Prostate gland (tissue), 2 donors: ENCODE results near the gene CCDC14. TPM values are rescaled to one million over a fixed set of nuclear protein-coding genes. Genes with fewer than 3 reads are reported as not detected.

Source experiments
- DNase-seq: peaks from one replicate; pipeline ENCODE4 v3.0.0-alpha.2; 2019; ENCODE audit warnings: low spot score
- H3K27ac ChIP-seq, 2 donors: fragments of 200-600 bp; sonication (generic); 2 replicates each; pipeline ENCODE4 v1.5.1; 2017 to 2019
- H3K27me3 ChIP-seq: fragments of 200-600 bp; sonication (generic); replicated peaks from 2 replicates; pipeline ENCODE4 v1.5.1; 2019; ENCODE audit not compliant: insufficient read depth
- H3K36me3 ChIP-seq, 2 donors: fragments of 200-600 bp; sonication (generic); 1 replicate in 1 of 2; 2 replicates in 1 of 2; pipeline versions ENCODE4 v1.5.1 to v1.8.1; 2017 to 2019
- H3K4me1 ChIP-seq: fragments of 200-600 bp; sonication (generic); replicated peaks from 2 replicates; pipeline ENCODE4 v1.5.1; 2019
- H3K4me3 ChIP-seq, 2 donors: fragments of 200-600 bp; sonication (generic); 2 replicates each; pipeline ENCODE4 v1.5.1; 2017 to 2019
- H3K9me3 ChIP-seq: fragments of 200-600 bp; sonication (generic); 2 replicates; pipeline ENCODE4 v1.5.1; 2017
- POLR2A ChIP-seq: fragments of 450-650 bp; IDR thresholded peaks from one replicate; pipeline ENCODE4 v1.6.1; 2016; ENCODE audit warnings: antibody characterized with exemption, mild to moderate bottlenecking
- POLR2AphosphoS5 ChIP-seq: sonication (generic); formaldehyde crosslinking; IDR thresholded peaks from one replicate; pipeline ENCODE4 v1.6.1; 2017; ENCODE audit warnings: antibody characterized with exemption
- WGBS: methylation state at CpG from one replicate; pipeline ENCODE4 v1.1.5; 2018; 5-methylcytosine and 5-hydroxymethylcytosine counted together
- intact Hi-C: fragments of 100-400 bp; cut with DNase I; formaldehyde crosslinking; loops from one replicate; pipeline ENCODE4 v1.14.2; 2022
- total RNA-seq, 2 donors: library from RNA; depleted of rRNA; stranded (reverse); fragments of >200 nt; gene quantifications; one replicate each; pipeline ENCODE4 v1.1.0, GENCODE V29; 2016
- TF ChIP-seq, protein P1 (sequence below), 4 experiments: fragments of 200-600 bp in 2 of 4; fragments of 450-650 bp in 2 of 4; sonication (generic) in 2 of 4; IDR thresholded peaks; 1 replicate in 3 of 4; 2 replicates in 1 of 4; pipeline ENCODE4 v1.5.1; 2016 to 2019; ENCODE audit warnings: antibody characterized with exemption in 4 of 4, mild to moderate bottlenecking in 2 of 4, moderate library complexity in 2 of 4

The CCDC14 gene
- total RNA-seq, 2 donors from 2014 or later, result 19.0 to 44.9 TPM

GRCh38 chr3:123961508-123961856, 453 bp upstream of the CCDC14 start:
- H3K27me3 ChIP-seq, result no peaks in the 10 kb centered on the region
- peak overlapping the region; percentile 57 to 63 for H3K4me3 ChIP-seq
- H3K27ac ChIP-seq, result peak overlapping the region; percentile 73 to 84
- WGBS, result 9% methylated on average over 15 of the region's 15 CpGs
- TF ChIP-seq, protein P1, sequence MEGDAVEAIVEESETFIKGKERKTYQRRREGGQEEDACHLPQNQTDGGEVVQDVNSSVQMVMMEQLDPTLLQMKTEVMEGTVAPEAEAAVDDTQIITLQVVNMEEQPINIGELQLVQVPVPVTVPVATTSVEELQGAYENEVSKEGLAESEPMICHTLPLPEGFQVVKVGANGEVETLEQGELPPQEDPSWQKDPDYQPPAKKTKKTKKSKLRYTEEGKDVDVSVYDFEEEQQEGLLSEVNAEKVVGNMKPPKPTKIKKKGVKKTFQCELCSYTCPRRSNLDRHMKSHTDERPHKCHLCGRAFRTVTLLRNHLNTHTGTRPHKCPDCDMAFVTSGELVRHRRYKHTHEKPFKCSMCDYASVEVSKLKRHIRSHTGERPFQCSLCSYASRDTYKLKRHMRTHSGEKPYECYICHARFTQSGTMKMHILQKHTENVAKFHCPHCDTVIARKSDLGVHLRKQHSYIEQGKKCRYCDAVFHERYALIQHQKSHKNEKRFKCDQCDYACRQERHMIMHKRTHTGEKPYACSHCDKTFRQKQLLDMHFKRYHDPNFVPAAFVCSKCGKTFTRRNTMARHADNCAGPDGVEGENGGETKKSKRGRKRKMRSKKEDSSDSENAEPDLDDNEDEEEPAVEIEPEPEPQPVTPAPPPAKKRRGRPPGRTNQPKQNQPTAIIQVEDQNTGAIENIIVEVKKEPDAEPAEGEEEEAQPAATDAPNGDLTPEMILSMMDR (IDR thresholded peaks at IDR 0.05), result no peak
- TF ChIP-seq POLR2AphosphoS5, result no peak
- TF ChIP-seq POLR2A, result no peak
- no peaks in the 10 kb centered on the region for H3K4me1 ChIP-seq
- no peak for DNase-seq
- no peaks in the 10 kb centered on the region for H3K36me3 ChIP-seq
- intact Hi-C loops, result no loop called here
- no peaks in the 10 kb centered on the region for H3K9me3 ChIP-seq

DNA sequence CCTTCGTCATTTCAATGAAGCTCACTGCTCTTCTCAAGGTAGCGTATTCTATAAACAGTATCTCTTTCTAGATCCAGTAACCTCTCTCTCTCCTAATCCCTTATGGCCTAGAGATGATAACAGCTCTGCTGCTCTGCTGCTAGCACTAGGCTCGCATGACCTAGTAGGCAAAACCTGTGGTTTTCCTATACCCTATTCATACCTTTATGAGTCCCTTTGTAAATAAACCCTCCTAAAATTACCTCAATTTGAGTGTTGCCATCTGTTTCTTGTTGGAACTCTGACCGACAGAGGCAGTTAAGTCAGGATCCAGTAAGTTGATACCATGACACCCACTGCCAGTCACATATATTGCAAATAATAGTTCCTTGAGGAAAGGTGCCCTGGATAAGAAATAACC, 7.3 kb downstream of the CCDC14 start:
- no peaks in the 10 kb centered on the region for H3K27me3 ChIP-seq
- intact Hi-C loops, result no loop called here
- no peak overlapping the region for H3K27ac ChIP-seq
- H3K4me1 ChIP-seq, result no peaks in the 10 kb centered on the region
- WGBS, result 77% methylated on average over 4 of the region's 4 CpGs
- H3K9me3 ChIP-seq, result no peaks in the 10 kb centered on the region
- TF ChIP-seq POLR2AphosphoS5, result no peak
- no peak for TF ChIP-seq POLR2A
- TF ChIP-seq, protein P1 (IDR thresholded peaks at IDR 0.05), result no peak
- H3K36me3 ChIP-seq, result no peaks in the 10 kb centered on the region
- H3K4me3 ChIP-seq, result no peak overlapping the region
- no peak for DNase-seq

DNA sequence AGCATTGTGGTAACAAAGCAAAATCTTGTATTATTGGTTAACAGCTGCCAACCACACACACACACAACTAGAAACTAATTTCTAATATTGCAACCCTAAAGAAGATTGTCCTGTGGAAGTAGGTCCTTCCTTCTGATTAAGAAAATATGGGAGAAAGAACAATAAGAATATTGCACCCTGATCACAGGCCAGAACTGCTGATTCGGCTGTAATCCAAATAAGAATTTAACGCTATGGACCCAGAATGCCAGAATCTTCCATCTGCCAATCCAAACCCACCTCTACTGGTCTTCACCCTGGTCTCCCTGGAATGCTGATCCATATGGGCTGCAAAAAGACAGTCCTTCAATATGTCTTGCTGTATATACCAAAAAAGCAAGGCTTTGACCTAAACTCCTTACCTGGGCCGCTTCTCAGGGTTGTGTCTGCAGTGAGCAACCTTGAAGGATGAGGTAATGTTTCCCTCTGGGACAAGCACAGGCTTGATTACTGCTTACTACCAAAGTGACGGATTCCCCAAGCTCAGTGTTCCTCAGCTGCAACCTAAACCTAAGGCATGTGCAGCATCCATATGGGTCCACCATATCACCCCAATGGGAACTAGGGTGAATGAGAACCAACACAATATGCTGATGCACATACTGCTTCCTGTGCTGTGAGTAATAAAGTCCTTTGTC, 8.0 kb downstream of the CCDC14 start:
- H3K27me3 ChIP-seq, result no peaks in the 10 kb centered on the region
- intact Hi-C loops, result no loop called here
- no peak overlapping the region for H3K27ac ChIP-seq
- H3K4me1 ChIP-seq, result no peaks in the 10 kb centered on the region
- H3K4me3 ChIP-seq, result no peak overlapping the region
- no peaks in the 10 kb centered on the region for H3K36me3 ChIP-seq
- TF ChIP-seq, protein P1 (IDR thresholded peaks at IDR 0.05), result no peak
- TF ChIP-seq POLR2AphosphoS5, result no peak
- no peak for TF ChIP-seq POLR2A
- DNase-seq, result no peak
- H3K9me3 ChIP-seq, result no peaks in the 10 kb centered on the region
- 87% methylated on average over 4 of the region's 4 CpGs for WGBS

DNA sequence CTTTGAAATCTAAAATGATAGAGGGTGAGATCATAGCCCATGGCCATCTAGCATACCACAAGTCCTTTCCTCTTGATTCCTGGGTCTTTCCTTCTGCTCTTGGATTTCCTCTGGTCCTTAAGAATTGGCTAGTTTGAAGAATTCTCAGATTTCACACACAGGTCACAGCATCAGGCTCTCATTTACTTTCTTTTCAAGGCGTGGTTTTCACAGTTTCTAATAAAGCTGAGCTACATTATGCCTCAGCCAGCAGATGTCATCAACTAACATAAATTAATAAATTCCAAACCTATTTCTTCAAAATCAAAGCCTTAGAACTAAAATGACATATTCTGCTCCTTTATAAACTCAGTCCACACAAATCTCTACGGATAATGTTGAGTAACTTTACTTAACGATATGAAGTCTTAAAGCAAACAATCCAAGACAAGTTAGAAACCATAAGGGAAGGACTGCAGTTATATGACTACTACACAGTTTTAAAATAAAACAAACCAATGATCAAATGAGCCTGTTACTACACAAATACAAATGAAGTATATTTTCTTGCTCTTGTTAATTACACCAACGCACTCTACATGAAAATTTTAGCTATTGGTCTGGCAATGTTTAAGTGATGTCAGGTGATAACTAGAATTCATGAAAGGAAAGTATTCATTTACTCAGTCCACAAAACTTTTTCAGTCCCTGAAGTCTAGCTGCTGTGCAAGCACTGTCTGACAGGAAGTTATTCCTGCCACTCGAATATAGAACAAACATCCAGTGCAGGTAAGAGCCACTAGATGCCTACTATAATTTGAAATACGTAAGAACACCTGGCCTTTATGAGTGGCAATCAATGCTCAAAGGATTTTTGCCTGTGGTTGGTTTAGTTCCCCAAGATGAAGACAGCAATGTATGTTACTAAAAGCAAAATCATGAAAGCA, 9.2 kb downstream of the CCDC14 start:
- H3K36me3 ChIP-seq, result no peaks in the 10 kb centered on the region
- no peaks in the 10 kb centered on the region for H3K9me3 ChIP-seq
- no peaks in the 10 kb centered on the region for H3K27me3 ChIP-seq
- no peak overlapping the region for H3K4me3 ChIP-seq
- WGBS, result 54% methylated on average over 6 of the region's 6 CpGs
- no peaks in the 10 kb centered on the region for H3K4me1 ChIP-seq
- intact Hi-C loops, result no loop called here
- no peak overlapping the region for H3K27ac ChIP-seq
- no peak for DNase-seq
- TF ChIP-seq, protein P1 (IDR thresholded peaks at IDR 0.05), result no peak
- no peak for TF ChIP-seq POLR2AphosphoS5
